COLO829 (cell line): ENCODE results near the gene UGT2A2.
A peak's percentile ranks its signal among the peaks of the same experiment; 100 is the strongest.

ENCODE experiments used
- DNase-seq: peaks from one replicate; pipeline ENCODE4 v3.0.0; 2012; ENCODE audit warnings: low spot score

Gene UGT2A2

DNA sequence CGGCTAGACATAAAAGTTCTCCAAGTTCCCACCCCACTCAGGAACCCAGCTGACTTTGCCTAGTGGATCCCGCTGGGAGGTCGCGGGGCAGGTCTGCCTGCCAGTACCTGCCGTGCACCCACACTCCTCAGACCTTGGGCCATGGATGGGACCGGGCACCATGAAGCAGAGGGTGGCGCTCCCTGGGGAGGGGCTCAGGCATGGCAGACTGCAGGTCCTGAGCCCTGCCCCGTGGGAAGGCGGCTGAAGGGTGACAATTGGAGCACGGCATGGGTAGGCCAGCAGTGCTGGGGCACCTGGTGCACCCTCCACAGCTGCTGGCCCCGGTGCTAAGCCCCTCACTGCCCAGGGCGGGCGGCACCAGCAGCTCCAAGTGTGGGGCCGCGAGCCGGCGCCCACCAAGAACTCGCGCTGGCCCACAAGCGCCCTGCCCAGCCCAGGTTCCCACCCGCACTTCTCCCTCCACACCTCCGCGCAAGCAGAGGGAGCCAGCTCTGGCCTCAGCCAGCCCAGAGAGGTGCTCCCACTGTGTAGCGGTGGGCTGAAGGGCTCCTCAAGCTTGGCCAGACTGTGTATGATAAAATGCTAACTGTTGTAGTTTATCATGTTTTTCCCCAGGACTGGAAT, 63.1 kb downstream of the UGT2A2 start:
- DNase-seq = no peak

DNA sequence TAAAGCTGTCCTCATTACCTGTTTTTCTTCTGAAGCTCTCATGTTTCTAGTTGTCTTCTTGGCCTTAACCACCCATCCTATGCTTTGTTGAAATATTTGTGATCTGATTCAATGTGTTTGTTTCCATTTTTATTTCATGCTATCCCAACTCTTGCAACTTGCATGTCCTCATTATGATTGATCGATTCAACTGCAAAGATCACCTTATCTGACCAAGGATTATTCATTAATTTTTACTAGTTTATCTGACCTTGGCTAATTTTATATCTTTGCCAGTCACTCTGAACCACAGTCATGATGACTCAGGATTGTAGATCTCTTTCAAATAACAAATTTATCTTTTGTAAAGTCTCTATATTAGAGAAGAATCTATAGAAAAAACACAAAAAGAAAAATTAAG, 70.7 kb downstream of the UGT2A2 start:
- DNase-seq = no peak

DNA sequence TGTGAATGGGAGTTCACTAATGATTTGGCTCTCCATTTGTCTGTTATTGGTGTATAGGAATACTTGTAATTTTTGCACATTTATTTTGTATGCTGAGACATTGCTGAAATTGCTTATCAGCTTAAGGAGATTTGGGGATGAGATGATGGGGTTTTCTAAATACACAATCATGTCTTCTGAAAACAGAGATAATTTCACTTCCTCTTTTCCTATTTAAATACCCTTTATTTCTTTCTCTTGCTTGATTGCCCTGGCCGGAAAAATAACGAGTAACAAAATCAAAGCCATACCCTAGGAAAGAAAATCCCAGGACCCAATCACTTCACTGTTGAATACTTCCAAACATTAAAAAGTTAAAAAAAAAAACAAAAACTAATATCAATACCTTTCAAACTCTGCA, 76.0 kb downstream of the UGT2A2 start:
- DNase-seq = no peak

DNA sequence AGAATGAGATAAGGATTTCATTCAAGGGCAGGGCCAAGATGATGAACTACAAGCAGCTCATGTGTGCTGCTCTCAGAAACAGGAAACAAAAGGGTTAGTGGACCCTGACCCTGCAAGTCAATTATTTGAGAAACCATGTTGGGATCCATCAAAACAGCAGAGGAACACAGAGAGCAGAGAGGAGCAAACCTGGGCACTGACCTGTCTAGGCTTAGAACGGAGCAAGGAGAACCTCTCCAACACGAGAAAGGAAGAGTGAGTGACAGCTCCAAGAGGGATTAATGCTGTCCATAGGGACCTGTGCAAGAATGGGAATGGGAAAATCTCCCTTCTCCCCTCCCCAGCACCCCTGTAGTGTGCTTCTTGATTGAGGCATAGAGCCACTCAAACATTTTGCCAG, 89.8 kb downstream of the UGT2A2 start:
- DNase-seq = no peak

DNA sequence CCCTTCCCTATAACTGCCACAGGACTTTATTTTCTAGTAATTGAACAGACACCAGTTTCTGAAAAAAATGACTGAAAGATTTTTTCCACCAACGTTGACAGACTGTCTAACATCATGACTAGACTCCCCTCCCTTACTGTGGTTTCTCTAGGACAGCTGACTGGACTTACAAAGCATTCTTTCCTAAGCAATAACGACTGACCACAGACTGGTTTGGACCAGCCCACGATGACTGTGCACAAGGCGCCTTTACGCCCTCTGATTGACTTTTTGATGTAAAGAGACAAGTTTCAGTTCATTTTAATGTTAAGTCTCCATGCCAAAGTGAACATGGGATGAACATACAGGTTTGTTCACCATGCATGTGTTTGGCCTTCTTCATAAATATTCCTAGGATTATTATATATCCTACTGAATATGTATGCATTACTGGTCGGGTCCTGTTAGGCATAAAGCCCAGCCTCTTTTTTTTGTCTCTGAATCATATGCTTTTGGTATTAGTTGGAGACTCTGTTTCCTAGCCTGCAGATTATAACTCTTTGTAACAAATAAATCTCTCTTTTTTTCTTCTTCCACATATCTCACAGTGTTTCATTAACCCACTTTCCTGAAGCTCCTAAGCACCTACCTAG, 93.2 kb downstream of the UGT2A2 start:
- DNase-seq = peak; percentile 21
